ENCODE results near the gene CKMT2. TPM values are rescaled to one million over a fixed set of nuclear protein-coding genes. Genes with fewer than 3 reads are reported as not detected.

The CKMT2 gene
- total RNA-seq (2022) (not detected in 2 replicates), Bru-seq, nascent RNA (not detected), BruChase-seq, experiment 1, labeled RNA remaining after a 6-hour chase (percentile 7 among the genes with signal in this experiment), BruChase-seq, experiment 2, labeled RNA remaining after a 2-hour chase (percentile 3 among the genes with signal in this experiment)
- long read RNA-seq, partial matches to known transcripts: 0 of 4 reads
- long read RNA-seq, other reads (novel, unspliced or antisense): 4 of 4 reads

DNA sequence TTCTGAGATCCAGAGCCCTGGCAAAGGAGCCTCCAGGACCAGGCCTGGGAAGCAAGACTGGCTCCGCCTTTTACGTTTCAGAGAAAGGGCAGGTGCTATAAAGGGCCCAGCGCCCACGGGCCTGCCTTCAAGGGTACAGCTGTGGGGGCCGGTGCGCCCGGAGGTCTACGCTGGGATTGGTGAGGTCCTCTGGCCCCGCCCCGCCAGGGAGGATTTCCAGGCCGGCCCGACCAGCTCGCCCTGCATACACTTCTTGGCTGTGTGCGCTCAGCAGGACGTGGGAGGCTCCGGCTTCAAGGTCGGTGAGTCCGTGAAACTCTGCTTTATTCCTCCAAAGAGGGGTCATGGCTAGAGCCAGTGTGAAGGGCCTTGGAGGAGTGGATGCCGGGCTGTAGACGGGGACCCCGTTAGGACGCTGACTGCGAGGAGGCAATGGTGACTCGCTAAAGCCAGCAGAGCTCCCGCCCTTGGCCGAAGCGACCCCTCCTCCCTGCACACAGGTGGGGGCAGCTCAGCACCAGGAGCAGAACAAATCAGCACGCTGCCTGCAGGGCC, at the start of gene CKMT2:
Gene CKMT2 (plus strand): TSS at position 243 of the 555 bp plus-strand sequence. CDS start 17,811 bp downstream, outside the sequence.
- H3K27me3 Mint-ChIP-seq (ENCODE audit: insufficient read depth, unreplicated experiment): no peaks in the 10 kb centered on the region
- no peaks in the 10 kb centered on the region for H3K36me3 Mint-ChIP-seq (ENCODE audit: insufficient read depth, unreplicated experiment)
- ChIA-PET POLR2A (no interaction called here), CTCF (no interaction called here)
- H3K4me1 Mint-ChIP-seq (ENCODE audit: insufficient read depth, unreplicated experiment): peaks cover 6% of the 10 kb centered on the region
- H3K9me3 Mint-ChIP-seq (ENCODE audit: unreplicated experiment): no peaks in the 10 kb centered on the region
- DNase-seq (ENCODE audit: unreplicated experiment): no peak
- TSS peak; percentile 15 for BruUV-seq (replicated peaks)
- TF ChIP-seq, protein P1, sequence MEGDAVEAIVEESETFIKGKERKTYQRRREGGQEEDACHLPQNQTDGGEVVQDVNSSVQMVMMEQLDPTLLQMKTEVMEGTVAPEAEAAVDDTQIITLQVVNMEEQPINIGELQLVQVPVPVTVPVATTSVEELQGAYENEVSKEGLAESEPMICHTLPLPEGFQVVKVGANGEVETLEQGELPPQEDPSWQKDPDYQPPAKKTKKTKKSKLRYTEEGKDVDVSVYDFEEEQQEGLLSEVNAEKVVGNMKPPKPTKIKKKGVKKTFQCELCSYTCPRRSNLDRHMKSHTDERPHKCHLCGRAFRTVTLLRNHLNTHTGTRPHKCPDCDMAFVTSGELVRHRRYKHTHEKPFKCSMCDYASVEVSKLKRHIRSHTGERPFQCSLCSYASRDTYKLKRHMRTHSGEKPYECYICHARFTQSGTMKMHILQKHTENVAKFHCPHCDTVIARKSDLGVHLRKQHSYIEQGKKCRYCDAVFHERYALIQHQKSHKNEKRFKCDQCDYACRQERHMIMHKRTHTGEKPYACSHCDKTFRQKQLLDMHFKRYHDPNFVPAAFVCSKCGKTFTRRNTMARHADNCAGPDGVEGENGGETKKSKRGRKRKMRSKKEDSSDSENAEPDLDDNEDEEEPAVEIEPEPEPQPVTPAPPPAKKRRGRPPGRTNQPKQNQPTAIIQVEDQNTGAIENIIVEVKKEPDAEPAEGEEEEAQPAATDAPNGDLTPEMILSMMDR (IDR thresholded peaks at IDR 0.05; ENCODE audit: unreplicated experiment): no peak
- intact Hi-C loops (cut with micrococcal nuclease): no loop called here
- no peak within 1 kb of the TSS for H3K27ac Mint-ChIP-seq (ENCODE audit: low read depth, unreplicated experiment)
- no peak within 1 kb of the TSS for H3K4me3 Mint-ChIP-seq (ENCODE audit: unreplicated experiment)

DNA sequence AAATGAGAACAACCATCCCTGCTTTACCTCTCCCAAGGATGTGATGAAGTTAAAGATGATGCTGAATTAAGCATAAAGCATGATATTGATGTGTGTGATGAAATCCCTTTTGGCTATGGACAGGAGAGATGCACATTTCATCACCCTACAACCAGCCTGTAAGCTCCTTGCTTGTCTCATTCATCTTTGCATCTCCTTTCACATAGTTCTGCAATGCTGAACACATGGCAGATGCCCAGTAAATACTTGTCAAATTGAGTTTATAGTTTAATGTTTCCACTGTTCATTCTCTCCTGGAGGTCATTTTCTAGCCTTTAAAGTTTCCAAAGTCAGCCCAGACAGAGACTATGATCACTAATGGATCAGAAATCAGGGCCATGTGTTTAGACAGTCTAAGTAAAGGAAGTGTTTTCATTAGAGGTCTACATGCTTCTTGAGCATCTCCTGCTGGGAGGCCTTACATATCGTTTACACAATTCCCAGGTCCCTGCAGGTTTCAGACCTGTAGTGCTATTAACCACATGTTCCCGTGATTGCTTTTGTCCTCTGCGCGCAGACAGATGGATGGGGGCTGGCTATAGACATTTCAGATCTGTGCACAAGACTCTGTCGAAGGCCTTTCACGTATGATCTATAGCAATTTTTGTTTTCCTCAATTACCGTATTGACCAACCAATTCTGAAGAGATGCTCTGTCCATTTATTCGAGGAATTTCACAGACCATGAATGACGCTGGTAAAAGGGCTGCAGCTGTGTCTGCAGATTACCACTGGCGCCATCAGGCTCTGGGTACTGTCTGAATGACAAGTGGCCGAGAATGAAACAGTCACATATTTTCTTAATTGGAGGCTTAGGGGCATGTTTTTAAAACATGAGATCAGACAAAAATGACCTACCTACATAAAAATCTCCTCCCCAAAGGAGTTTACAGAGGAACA, 49.0 kb upstream of the CKMT2 start:
- TF ChIP-seq, protein P1 (IDR thresholded peaks at IDR 0.05; ENCODE audit: unreplicated experiment): no peak
- CTCF ChIA-PET: interaction anchor here (0.5 to 1.0 kb wide), 3 partner anchors 17 to 314 kb away, joined by 3 to 6 read pairs (median 3); no protein-coding TSS in a partner anchor
- Mint-ChIP-seq H3K9me3 (ENCODE audit: unreplicated experiment) (no peaks in the 10 kb centered on the region), H3K4me1 (ENCODE audit: insufficient read depth, unreplicated experiment) (no peaks in the 10 kb centered on the region), H3K36me3 (ENCODE audit: insufficient read depth, unreplicated experiment) (no peaks in the 10 kb centered on the region), H3K27ac (ENCODE audit: low read depth, unreplicated experiment) (no peak overlapping the region), H3K27me3 (ENCODE audit: insufficient read depth, unreplicated experiment) (no peaks in the 10 kb centered on the region), H3K4me3 (ENCODE audit: unreplicated experiment) (no peak overlapping the region)
- DNase-seq (ENCODE audit: unreplicated experiment): no peak
- no TSS peak for BruUV-seq (replicated peaks)
- POLR2A ChIA-PET: no interaction called here
- intact Hi-C loops (cut with micrococcal nuclease): no loop called here

DNA sequence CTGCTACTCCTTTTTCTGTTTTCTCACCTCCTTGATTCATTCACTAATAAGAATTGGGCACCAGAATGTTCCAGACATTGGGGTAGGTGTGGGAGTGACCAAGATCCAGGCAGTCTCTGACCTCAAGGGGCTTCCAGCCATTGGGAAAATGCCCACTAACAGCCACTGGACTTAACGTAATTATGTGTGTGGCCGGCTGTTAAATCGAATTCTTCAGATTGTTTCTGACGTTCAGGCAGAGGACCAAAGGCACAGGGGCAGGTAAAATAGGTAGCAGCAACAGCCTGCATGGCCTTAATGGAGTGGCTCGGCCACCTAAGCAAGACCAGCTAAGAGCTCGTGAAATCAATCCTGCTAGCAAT, 48.4 kb upstream of the CKMT2 start:
- H3K4me1 Mint-ChIP-seq (ENCODE audit: insufficient read depth, unreplicated experiment): no peaks in the 10 kb centered on the region
- no peaks in the 10 kb centered on the region for H3K36me3 Mint-ChIP-seq (ENCODE audit: insufficient read depth, unreplicated experiment)
- TF ChIP-seq, protein P1 (IDR thresholded peaks at IDR 0.05; ENCODE audit: unreplicated experiment): no peak
- no peak for DNase-seq (ENCODE audit: unreplicated experiment)
- H3K27ac Mint-ChIP-seq (ENCODE audit: low read depth, unreplicated experiment): no peak overlapping the region
- no peaks in the 10 kb centered on the region for H3K9me3 Mint-ChIP-seq (ENCODE audit: unreplicated experiment)
- no peaks in the 10 kb centered on the region for H3K27me3 Mint-ChIP-seq (ENCODE audit: insufficient read depth, unreplicated experiment)
- CTCF ChIA-PET: no interaction called here
- BruUV-seq (replicated peaks): no TSS peak
- intact Hi-C loops (cut with micrococcal nuclease): no loop called here
- POLR2A ChIA-PET: no interaction called here
- no peak overlapping the region for H3K4me3 Mint-ChIP-seq (ENCODE audit: unreplicated experiment)

DNA sequence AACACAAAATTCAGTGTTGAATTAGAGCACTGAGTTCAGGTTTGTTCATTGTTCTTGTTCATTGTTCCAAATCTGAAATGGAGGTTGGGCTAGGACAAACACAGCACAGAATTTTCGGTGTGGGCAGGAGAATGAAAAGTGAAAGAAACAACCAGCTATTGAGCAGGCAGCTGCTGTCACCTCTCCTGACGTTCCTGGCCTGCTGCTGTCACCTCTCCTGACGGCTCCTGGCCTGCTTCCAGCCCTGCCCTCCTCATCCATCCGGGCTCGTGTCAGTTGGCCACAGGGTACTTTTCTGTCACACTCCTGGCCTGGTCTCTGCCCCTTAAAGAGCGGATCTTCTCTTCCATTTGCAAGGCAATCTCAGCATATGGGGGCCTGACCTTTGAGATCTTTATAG, 45.2 kb upstream of the CKMT2 start:
- TF ChIP-seq, protein P1 (IDR thresholded peaks at IDR 0.05; ENCODE audit: unreplicated experiment): no peak
- no peaks in the 10 kb centered on the region for H3K4me1 Mint-ChIP-seq (ENCODE audit: insufficient read depth, unreplicated experiment)
- H3K27me3 Mint-ChIP-seq (ENCODE audit: insufficient read depth, unreplicated experiment): peaks cover 24% of the 10 kb centered on the region
- ChIA-PET POLR2A (no interaction called here), CTCF (no interaction called here)
- BruUV-seq (replicated peaks): no TSS peak
- H3K36me3 Mint-ChIP-seq (ENCODE audit: insufficient read depth, unreplicated experiment): no peaks in the 10 kb centered on the region
- H3K9me3 Mint-ChIP-seq (ENCODE audit: unreplicated experiment): no peaks in the 10 kb centered on the region
- H3K27ac Mint-ChIP-seq (ENCODE audit: low read depth, unreplicated experiment): no peak overlapping the region
- intact Hi-C loops (cut with micrococcal nuclease): no loop called here
- no peak for DNase-seq (ENCODE audit: unreplicated experiment)
- H3K4me3 Mint-ChIP-seq (ENCODE audit: unreplicated experiment): no peak overlapping the region

Measured in MCF 10A (cell line).